T-helper 17 cell (primary cell): ENCODE results near the gene KDSR. TPM values are rescaled to one million over a fixed set of nuclear protein-coding genes. Genes with fewer than 3 reads are reported as not detected.

ENCODE experiments used
- ATAC-seq: fragments of 150-1000 bp; cut with Tn5 transposase; 2 replicates; pipeline ENCODE4 v1.10.0; 2021; ENCODE audit warnings: mild to moderate bottlenecking, moderate library complexity
- DNase-seq, 3 donors: peaks; one replicate each; pipeline versions ENCODE4 v3.0.0 to v3.0.0-alpha.2; 2020 to 2021
- H3K9me3 ChIP-seq: one replicate; pipeline ENCODE4 v1.7.0; 2013; ENCODE audit warnings: low read length, mild to moderate bottlenecking; ENCODE audit not compliant: control insufficient read depth, poor library complexity, severe bottlenecking
- H3K27ac Mint-ChIP-seq: one replicate; pipeline ENCODE4 v1.8.0; 2022; ENCODE audit warnings: mild to moderate bottlenecking, moderate library complexity, mixed read lengths
- H3K27me3 Mint-ChIP-seq: one replicate; pipeline ENCODE4 v1.8.0; 2022; ENCODE audit warnings: mixed read lengths
- H3K36me3 Mint-ChIP-seq: one replicate; pipeline ENCODE4 v1.8.0; 2022; ENCODE audit warnings: low read depth, mixed read lengths
- H3K4me1 Mint-ChIP-seq: one replicate; pipeline ENCODE4 v1.8.0; 2022; ENCODE audit warnings: mild to moderate bottlenecking, mixed read lengths
- H3K4me3 Mint-ChIP-seq: one replicate; pipeline ENCODE4 v1.8.0; 2022; ENCODE audit warnings: mild to moderate bottlenecking, moderate library complexity, mixed read lengths
- total RNA-seq, 4 donors: library from RNA in 2 of 4; stranded (reverse) in 2 of 4; gene quantifications; one replicate each; pipeline ENCODE4 v1.2.3 and lab custom pipeline; 2022 to 2026

The KDSR gene
- total RNA-seq, 2 donors from 2014 or later, result 55.2 to 71.2 TPM

GRCh38 chr18:63348508-63349136, 18.4 kb downstream of the KDSR start:
- Mint-ChIP-seq H3K27ac (no peak overlapping the region), H3K4me1 (peaks cover 15% of the 10 kb centered on the region), H3K4me3 (no peak overlapping the region), H3K27me3 (no peaks in the 10 kb centered on the region), H3K36me3 (peaks cover 8% of the 10 kb centered on the region)
- H3K9me3 ChIP-seq, result no peaks in the 10 kb centered on the region
- DNase-seq (no peak), ATAC-seq (no peak)

DNA sequence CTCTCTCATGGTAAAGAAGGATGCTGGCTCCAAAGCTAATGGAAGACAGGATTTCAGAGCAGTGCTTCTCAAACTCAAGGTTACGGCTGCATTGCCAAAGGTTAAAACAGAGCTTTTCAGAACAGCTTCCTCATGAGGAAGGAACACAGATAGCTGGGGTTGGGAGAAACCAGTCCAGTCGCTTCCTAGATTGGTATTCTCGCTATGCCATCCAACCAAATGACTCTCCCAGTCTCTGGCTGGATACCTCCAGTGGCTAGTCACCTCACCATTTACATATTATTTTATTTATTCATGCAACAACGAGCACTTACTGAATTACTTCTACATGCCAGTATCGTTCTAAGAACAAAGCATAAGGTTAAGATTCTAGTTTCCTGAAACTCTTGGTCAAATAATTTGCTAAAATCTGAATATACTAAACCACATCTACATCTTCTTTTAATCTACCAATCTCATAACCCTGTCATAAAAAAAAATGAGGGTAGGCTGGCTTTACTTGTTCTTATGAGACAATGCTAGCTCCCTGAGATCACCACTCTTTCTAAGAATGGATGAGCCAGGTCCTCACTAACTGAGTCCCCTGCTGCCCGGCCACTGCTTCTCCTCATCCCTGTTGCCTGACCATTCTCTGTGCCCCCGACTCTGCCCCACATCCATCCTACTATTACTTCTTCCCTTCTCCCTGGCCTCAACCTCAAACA, 20.4 kb downstream of the KDSR start:
- no peak for ATAC-seq
- Mint-ChIP-seq H3K27me3 (no peaks in the 10 kb centered on the region), H3K36me3 (peaks cover 8% of the 10 kb centered on the region), H3K4me1 (peaks cover 15% of the 10 kb centered on the region), H3K27ac (peak overlapping the region; percentile 49), H3K4me3 (no peak overlapping the region)
- no peak for DNase-seq
- no peaks in the 10 kb centered on the region for H3K9me3 ChIP-seq

GRCh38 chr18:63346031-63346430, 21.0 kb downstream of the KDSR start:
- no peaks in the 10 kb centered on the region for H3K9me3 ChIP-seq
- H3K4me3 Mint-ChIP-seq, result no peak overlapping the region
- H3K27me3 Mint-ChIP-seq, result no peaks in the 10 kb centered on the region
- no peak for DNase-seq
- H3K27ac Mint-ChIP-seq, result no peak overlapping the region
- H3K4me1 Mint-ChIP-seq, result peaks cover 19% of the 10 kb centered on the region
- no peak for ATAC-seq
- peaks cover 12% of the 10 kb centered on the region for H3K36me3 Mint-ChIP-seq

- no peaks in the 10 kb centered on the region for H3K9me3 ChIP-seq
- H3K27ac Mint-ChIP-seq, result peak overlapping the region; percentile 90
- no peaks in the 10 kb centered on the region for H3K27me3 Mint-ChIP-seq
- no peak overlapping the region for H3K4me3 Mint-ChIP-seq
- H3K36me3 Mint-ChIP-seq, result peaks cover 12% of the 10 kb centered on the region
- peaks cover 24% of the 10 kb centered on the region for H3K4me1 Mint-ChIP-seq
- no peak for DNase-seq
- ATAC-seq, result no peak
These were observed 22.1 kb downstream of the KDSR start for GRCh38 chr18:63344918-63345317.

- ATAC-seq, result no peak
- no peak for DNase-seq
- Mint-ChIP-seq H3K4me3 (no peak overlapping the region), H3K27ac (peak overlapping the region; percentile 90), H3K4me1 (peaks cover 25% of the 10 kb centered on the region), H3K36me3 (peaks cover 13% of the 10 kb centered on the region), H3K27me3 (no peaks in the 10 kb centered on the region)
- no peaks in the 10 kb centered on the region for H3K9me3 ChIP-seq
These were observed 22.7 kb downstream of the KDSR start for GRCh38 chr18:63344263-63344662.

DNA sequence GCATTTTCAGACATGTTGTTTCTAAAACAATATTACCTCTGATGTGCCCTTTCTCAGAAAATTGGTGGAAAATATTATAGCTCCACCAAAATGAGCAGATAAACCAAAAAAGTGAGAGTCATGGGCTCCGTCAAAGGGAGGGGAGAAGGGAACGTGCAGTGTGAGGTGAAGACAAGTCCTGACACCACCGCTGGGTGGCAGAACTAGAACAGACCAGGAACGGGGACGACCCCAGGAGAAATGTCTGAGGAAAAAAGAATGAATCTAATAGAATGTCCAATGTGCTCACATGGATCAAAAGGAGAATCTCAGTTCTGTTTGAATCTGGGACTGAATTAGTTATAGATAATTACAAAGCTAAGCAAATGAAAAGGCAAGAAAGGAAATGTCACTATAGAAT, 24.8 kb downstream of the KDSR start:
- no peaks in the 10 kb centered on the region for H3K9me3 ChIP-seq
- Mint-ChIP-seq H3K27me3 (no peaks in the 10 kb centered on the region), H3K36me3 (peaks cover 15% of the 10 kb centered on the region), H3K4me1 (peaks cover 25% of the 10 kb centered on the region), H3K4me3 (no peak overlapping the region), H3K27ac (no peak overlapping the region)
- peak; percentile 67 for ATAC-seq
- DNase-seq, result no peak

DNA sequence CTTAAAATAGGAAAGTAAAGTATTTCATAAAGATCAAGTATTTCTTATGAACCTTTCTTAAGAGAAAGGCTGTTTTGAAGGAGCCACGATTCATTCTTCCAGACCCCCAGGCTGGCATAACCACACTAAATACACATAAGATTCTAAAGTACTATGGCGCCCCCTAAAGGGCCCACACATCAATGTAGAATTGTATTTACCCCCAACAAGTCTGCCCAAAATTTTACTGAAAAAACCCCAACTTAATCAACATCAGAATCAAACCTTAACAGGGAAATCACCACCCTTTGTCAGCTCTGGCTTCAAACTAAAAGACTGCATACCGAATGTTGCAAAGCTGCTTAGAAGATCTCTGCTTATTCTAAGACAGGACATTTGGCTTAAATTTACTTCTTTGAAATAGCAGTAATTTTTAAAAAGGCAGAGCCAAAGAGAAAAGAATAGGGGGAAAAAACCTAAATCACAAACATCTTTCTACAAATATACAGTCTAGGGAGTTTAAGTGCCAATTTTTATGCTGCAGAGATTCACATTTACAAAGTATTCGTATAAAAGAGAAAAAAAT, 27.0 kb downstream of the KDSR start:
- no peaks in the 10 kb centered on the region for H3K27me3 Mint-ChIP-seq
- H3K4me1 Mint-ChIP-seq, result peaks cover 18% of the 10 kb centered on the region
- DNase-seq (peak in 1 of 3 donors; percentile 33), ATAC-seq (peak; percentile 84)
- no peaks in the 10 kb centered on the region for H3K9me3 ChIP-seq
- peaks cover 12% of the 10 kb centered on the region for H3K36me3 Mint-ChIP-seq
- peak overlapping the region; percentile 83 for H3K27ac Mint-ChIP-seq
- H3K4me3 Mint-ChIP-seq, result no peak overlapping the region

DNA sequence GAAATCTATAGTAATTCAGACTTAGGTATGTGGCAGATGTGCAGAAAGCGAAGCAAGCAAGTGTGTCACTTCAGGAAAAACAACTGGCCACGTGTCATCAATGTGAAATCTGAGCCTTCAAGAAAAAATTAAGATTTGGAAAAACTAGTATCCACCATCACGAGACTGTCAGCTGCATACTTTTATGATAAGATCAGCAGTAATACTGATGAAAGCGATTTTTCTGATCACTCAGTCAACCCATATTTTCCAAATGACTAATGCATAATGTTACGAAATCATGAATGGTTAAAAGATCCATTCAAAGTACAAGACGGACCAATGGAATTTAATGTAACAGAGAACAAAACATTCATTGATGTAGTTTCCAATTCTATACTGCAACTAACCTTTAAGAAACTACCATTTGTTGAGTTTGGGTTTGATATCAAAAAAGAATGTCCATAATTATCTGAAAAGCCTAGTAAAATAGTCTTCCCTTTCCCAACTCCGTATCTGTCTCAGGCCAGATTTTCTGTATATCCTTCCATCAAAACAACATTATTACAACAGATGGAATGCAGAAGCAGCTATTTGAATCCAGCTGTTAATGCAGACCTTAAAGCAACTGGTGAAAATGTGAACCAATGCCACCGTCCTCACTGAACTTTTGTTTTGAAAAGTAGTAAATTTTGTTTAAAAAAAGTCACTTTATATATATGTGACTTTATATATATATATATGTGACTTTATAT, 30.5 kb downstream of the KDSR start:
- Mint-ChIP-seq H3K36me3 (peaks cover 10% of the 10 kb centered on the region), H3K27ac (no peak overlapping the region), H3K4me1 (peaks cover 12% of the 10 kb centered on the region), H3K27me3 (no peaks in the 10 kb centered on the region), H3K4me3 (no peak overlapping the region)
- DNase-seq (no peak), ATAC-seq (no peak)
- no peaks in the 10 kb centered on the region for H3K9me3 ChIP-seq

DNA sequence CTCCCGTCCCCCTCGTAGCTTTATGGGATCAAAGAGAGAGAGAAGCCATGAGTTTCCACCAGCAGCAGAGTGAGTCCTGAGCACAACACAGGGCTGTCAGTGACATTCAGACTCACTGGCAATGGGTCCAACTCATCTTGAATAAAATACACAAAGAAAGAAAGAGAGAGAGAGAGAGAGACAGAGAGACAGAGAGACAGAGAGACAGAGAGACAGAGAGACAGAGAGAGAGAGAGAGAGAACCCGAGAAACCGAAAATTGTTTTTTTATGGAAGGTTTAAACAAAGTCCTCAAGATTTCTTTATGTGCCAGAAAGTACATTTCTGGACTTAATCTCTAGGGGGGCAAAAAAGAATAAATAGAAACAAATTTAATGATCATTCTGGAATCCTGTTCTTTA, 35.9 kb downstream of the KDSR start:
- no peak for ATAC-seq
- H3K36me3 Mint-ChIP-seq, result peaks cover 6% of the 10 kb centered on the region

DNA sequence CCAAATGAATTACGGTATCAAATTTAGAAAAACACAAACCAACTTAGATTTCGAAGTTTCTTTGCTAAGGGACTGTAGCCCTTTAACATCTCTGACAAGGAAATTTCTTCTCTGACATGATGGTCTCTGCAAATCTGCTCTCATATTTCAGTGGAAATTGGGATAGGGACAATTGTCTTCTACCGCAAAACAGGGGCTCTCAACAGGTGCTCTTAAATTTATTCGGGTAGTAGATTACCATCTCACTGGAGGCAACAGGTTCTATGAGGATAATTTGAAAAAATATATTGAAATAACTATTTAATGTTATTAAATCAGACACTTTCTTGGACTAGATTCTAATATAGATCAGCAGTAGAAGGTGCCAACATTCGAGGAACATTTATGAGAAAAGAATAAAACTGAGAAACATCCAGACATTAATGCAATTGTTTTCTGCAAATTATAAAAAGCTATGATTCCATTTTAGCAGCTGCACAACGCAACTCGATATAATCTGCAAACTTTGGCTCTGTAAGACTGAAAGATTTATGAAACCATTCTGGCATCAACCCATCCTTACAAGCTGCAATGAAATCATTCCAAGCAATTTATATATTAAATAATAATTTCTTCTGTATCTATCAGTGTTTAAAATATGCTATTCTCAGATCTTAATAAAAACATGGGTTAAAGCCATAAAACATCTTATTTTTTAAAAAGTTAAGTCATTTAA, 37.4 kb downstream of the KDSR start:
- no peaks in the 10 kb centered on the region for H3K9me3 ChIP-seq
- H3K4me1 Mint-ChIP-seq, result no peaks in the 10 kb centered on the region
- no peaks in the 10 kb centered on the region for H3K27me3 Mint-ChIP-seq
- ATAC-seq, result no peak
- no peak overlapping the region for H3K4me3 Mint-ChIP-seq
- DNase-seq, result no peak
- no peak overlapping the region for H3K27ac Mint-ChIP-seq
- H3K36me3 Mint-ChIP-seq, result peaks cover 6% of the 10 kb centered on the region

More for the DNA sequence above, 35.9 kb downstream of the KDSR start:
- H3K27me3 Mint-ChIP-seq, result no peaks in the 10 kb centered on the region
- no peaks in the 10 kb centered on the region for H3K9me3 ChIP-seq
- no peak for DNase-seq
- H3K4me3 Mint-ChIP-seq, result no peak overlapping the region
- H3K4me1 Mint-ChIP-seq, result no peaks in the 10 kb centered on the region
- no peak overlapping the region for H3K27ac Mint-ChIP-seq

DNA sequence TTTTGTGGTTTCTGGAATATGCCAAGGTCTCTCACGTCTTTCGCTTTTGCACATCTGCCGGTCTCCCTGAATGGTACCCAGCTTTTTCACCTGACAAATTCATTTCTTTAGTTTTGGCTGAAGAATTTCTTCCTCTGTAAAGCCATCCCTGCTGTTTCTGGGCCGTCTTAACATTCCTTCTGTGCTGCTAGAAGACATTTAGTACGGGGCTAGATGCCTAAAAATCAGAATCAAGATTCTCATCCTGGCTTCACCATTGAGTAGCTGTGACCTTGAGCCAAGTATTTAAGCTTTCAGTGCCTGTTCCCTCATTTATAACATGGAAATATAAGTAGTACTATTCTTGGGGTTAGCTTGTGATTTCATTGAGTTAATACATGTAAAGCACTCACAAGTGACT, 41.0 kb downstream of the KDSR start:
- H3K9me3 ChIP-seq, result no peaks in the 10 kb centered on the region
- Mint-ChIP-seq H3K36me3 (peaks cover 5% of the 10 kb centered on the region), H3K27ac (peak overlapping the region; percentile 27), H3K4me1 (peaks cover 14% of the 10 kb centered on the region), H3K4me3 (no peak overlapping the region), H3K27me3 (no peaks in the 10 kb centered on the region)
- no peak for ATAC-seq
- DNase-seq, result no peak

GRCh38 chr18:63325086-63325686, 41.8 kb downstream of the KDSR start:
- Mint-ChIP-seq H3K4me1 (peaks cover 18% of the 10 kb centered on the region), H3K27ac (peak overlapping the region; percentile 27), H3K4me3 (no peak overlapping the region), H3K27me3 (no peaks in the 10 kb centered on the region), H3K36me3 (peaks cover 2% of the 10 kb centered on the region)
- ATAC-seq, result no peak
- no peak for DNase-seq
- no peaks in the 10 kb centered on the region for H3K9me3 ChIP-seq
